DOHH2 (cell line): ENCODE data around the gene SLC6A3.

Experiments used
- CTCF ChIP-seq: fragments of 200-600 bp; sonication (generic); IDR thresholded peaks from one replicate; pipeline ENCODE4 v1.5.1; 2014; ENCODE audit warnings: antibody characterized with exemption, mild to moderate bottlenecking, low read depth, low read length; ENCODE audit not compliant: poor library complexity, severe bottlenecking
- EZH2phosphoT487 ChIP-seq: fragments of 200-600 bp; sonication (generic); IDR thresholded peaks from 2 replicates; pipeline ENCODE4 v1.6.1; 2017; ENCODE audit warnings: borderline replicate concordance, mild to moderate bottlenecking, antibody characterized with exemption, low read length, moderate library complexity, mixed read lengths

DNA sequence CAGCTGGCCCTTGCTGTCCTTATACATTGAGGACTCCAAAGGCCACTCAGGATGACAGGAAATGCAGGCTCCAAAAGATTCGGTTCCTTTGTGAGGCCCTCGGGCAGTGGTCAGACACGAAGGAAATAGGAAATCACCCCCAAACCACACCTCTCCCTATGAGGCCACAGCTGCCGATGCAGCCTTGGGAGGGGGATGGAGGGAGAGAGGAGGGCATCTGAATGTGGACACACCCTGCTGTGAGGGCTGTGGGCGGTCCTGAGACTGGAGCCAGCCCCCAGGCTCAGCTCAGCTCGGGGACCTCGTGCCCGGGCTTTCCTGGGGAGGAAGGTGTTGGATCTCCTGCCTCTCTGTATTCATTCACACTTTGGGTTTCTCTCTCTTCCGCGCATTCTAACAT lies 97.7 kb downstream of the SLC6A3 start:
- TF ChIP-seq EZH2phosphoT487 = no peak
- TF ChIP-seq CTCF = no peak
